Putamen (tissue), 1 donor: ENCODE results near the gene HEATR5B.
"Not testable (repeated sequence)": the region's sequence is repeated elsewhere in the genome, so short reads cannot be mapped to it uniquely, and the experiment has no call there.

Source experiments
- DNase-seq: peaks from one replicate; pipeline ENCODE4 v3.0.0-alpha.2; 2016; ENCODE audit warnings: low spot score

HEATR5B gene

GRCh38 chr2:36981911-36982310, 102.3 kb downstream of the HEATR5B start:
- DNase-seq: no peak

- not testable (repeated sequence) for DNase-seq
Measured at GRCh38 chr2:36979007-36979406, 105.2 kb downstream of the HEATR5B start.

GRCh38 chr2:36976065-36976464, 108.1 kb downstream of the HEATR5B start:
- DNase-seq: no peak

- DNase-seq: no peak
Measured at GRCh38 chr2:36975306-36975705, 108.9 kb downstream of the HEATR5B start.

GRCh38 chr2:36973320-36973719, 110.9 kb downstream of the HEATR5B start:
- no peak for DNase-seq

- DNase-seq: no peak
Measured at GRCh38 chr2:36971990-36972389, 112.2 kb downstream of the HEATR5B start.

- no peak for DNase-seq
Measured at GRCh38 chr2:36967236-36967876, 116.8 kb downstream of the HEATR5B start.

- peak; percentile 98 for DNase-seq
Measured at GRCh38 chr2:36966370-36967235, 117.6 kb downstream of the HEATR5B start, which contains the start of gene STRN. STRN (minus strand) TSS chr2:36966536; CDS start chr2:36966463, 73 bp downstream.

GRCh38 chr2:36965751-36966369, 118.3 kb downstream of the HEATR5B start:
- no peak for DNase-seq

GRCh38 chr2:36965206-36965605, 119.0 kb downstream of the HEATR5B start:
- DNase-seq: no peak

GRCh38 chr2:36964496-36965058, 119.6 kb downstream of the HEATR5B start:
- DNase-seq: no peak

GRCh38 chr2:36963734-36964133, 120.4 kb downstream of the HEATR5B start:
- DNase-seq: no peak

GRCh38 chr2:36963106-36963505, 121.1 kb downstream of the HEATR5B start:
- DNase-seq: no peak

- DNase-seq: no peak
Measured at GRCh38 chr2:36960773-36961172, 123.4 kb downstream of the HEATR5B start.

GRCh38 chr2:36960005-36960675, 124.0 kb downstream of the HEATR5B start:
- DNase-seq: no peak

- no peak for DNase-seq
Measured at GRCh38 chr2:36954977-36955607, 129.1 kb downstream of the HEATR5B start.

GRCh38 chr2:36952748-36953197, 131.4 kb downstream of the HEATR5B start:
- no peak for DNase-seq

GRCh38 chr2:36951574-36951973, 132.6 kb downstream of the HEATR5B start:
- no peak for DNase-seq

- no peak for DNase-seq
Measured at GRCh38 chr2:36951027-36951518, 133.1 kb downstream of the HEATR5B start.

GRCh38 chr2:36949845-36950244, 134.3 kb downstream of the HEATR5B start:
- DNase-seq: no peak

- not testable (repeated sequence) for DNase-seq
Measured at GRCh38 chr2:36945240-36945639, 138.9 kb downstream of the HEATR5B start.
